Fibroblast of mammary gland (primary cell): ENCODE measurements around the gene PAIP2.

Experiments
- DNase-seq: peaks from one replicate; pipeline ENCODE4 v3.0.0-alpha.2; 2010; ENCODE audit warnings: low read depth
- H3K4me3 ChIP-seq: 2 replicates; pipeline ENCODE4 v1.5.1; 2011; ENCODE audit warnings: low read depth, mild to moderate bottlenecking, low read length, moderate library complexity; ENCODE audit not compliant: control insufficient read depth
- CTCF ChIP-seq: conservative IDR thresholded peaks from 2 replicates; pipeline ENCODE4 v1.5.1; 2011; ENCODE audit warnings: low read depth, low read length, inconsistent platforms; ENCODE audit not compliant: control insufficient read depth, insufficient read depth

Gene PAIP2, protein sequence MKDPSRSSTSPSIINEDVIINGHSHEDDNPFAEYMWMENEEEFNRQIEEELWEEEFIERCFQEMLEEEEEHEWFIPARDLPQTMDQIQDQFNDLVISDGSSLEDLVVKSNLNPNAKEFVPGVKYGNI

DNA sequence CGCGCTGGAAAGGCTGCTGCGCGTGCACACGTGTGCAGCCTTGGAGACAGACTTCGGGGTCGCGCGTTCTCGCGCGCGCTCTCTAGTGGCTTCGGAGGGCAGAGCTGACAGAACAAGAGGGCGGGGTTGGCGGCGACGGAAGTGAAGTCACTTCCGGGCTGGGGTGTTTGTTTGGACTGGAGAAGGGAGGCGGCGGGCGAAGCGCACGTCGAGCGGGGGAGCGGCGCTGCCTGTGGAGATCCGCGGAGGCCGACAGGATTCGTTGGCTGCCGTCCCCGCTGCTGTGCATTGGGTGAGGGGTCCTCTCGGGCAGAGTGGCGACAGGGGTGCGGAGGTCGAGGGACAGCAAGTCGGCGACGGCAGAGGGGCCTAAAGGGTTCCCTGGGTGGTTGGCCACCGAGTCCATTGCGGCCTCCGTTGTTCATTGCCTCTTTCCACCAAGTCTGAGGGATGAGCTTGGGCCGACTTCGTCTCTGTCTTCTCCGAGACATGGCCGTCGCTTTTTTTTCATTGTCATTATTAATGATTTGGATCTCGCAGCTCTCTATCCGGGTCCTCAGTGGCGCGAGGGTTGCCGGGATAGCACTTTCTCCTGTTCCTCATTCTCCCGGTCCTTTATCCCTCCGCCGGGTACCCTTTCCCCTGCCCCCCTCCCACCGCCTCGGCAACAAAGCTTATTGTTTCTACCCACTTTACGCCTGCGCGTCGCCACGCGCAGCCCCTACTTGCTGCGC is at the start of gene PAIP2:
TSS of gene PAIP2 (plus strand) at position 166 of the 734 bp plus-strand sequence. CDS start 21,931 bp downstream, outside the sequence.
- peak; percentile 97 for DNase-seq
- H3K4me3 ChIP-seq: peak within 1 kb of the TSS; percentile 98
- peak; percentile 58 for TF ChIP-seq CTCF

GRCh38 chr5:139293202-139293506 is 48.5 kb upstream of the PAIP2 start:
- H3K4me3 ChIP-seq: peak overlapping the region; percentile 79
- TF ChIP-seq CTCF: no peak
- no peak for DNase-seq

DNA sequence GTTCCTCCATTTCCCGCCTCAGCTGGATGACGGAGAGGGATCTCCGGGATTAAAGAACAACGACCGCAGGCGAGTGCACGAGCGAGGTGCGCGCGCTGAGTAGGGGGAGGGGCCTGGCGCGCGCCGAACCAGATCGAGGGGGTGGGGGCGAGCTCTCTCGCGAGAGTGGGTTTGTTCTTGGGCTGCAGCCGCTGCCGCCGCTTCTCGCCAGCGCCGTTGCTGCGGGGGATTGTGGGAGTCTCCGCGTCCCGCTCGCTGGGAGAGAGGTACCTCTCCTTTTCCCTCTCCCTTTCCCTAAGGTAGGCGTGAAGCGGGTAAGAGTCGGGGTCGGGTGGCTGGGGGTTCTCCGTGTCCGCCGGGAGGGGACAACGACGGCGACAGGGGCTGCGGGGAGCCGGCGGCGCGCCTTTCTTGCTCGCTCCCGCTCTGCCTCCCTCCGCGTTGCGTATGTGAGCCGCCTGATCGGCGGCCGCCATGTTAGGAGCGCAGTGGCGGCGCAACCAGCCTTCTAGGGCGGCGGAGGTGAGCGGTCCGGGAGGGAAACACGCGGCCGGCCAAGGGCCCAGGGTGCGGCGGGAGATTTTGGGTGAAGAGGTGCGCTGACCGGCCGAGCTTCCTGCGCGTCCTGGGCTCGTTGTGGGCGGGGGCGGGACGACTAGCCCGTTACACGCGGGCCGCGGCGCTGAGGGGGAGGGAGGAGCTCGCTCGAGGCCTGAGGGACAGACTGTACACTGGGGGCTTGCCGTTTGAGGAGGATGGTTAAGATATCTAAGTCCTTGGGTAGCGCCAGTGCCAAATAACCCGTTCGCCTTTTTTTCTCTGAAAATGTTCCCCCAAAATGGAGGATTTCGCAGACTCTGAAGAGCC is 47.9 kb upstream of the PAIP2 start, which contains the start of gene MATR3:
TSS of gene MATR3 (plus strand) at position 234 of the 867 bp plus-strand sequence. CDS start 13,676 bp downstream, outside the sequence.
- H3K4me3 ChIP-seq: peak within 1 kb of the TSS; percentile 79
- peak; percentile 95 for DNase-seq
- TF ChIP-seq CTCF: no peak

DNA sequence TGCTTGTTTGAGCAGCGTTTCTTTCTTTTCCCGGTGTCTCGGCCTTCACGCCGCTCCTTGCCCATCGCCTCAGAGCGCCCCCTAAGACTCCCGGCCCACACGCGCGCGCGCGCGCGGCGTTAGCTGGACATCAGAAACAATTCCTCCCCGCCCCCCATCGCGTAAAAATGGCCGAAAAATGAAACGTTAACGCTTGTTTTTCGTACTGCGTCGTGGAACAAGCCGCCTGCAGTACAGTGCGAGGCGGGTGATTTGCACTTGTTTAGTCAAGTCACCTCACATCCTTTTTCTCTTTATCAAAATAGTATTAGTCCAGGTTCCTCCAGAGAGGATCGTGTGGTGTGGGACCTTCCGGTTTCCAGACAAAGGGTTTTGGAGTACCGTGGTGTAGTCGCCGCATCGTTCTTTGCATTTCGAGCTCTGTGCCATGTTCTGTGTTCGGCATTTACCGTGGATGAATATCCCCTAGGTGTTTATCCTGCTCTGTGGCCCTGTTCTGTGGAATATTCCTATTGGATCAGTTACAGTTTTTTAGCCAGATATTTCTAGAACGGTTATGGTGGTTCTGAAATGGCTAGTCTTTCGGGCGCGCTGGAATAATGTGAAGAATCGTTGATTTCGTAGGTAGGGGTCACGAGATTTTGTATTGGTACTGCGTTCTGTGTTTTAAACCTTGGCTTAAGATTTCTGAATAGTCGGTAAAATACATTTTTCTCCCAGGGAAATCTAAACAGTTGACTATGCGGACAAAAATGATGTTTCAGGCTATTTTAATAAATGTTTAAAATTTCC is 47.1 kb upstream of the PAIP2 start:
- peak; percentile 77 for DNase-seq
- no peak for TF ChIP-seq CTCF
- H3K4me3 ChIP-seq: peak overlapping the region; percentile 79

- H3K4me3 ChIP-seq: peak overlapping the region; percentile 79
- peak; percentile 22 for DNase-seq
- TF ChIP-seq CTCF: no peak
Observed at GRCh38 chr5:139295346-139296057, 46.2 kb upstream of the PAIP2 start.
